HG03558 (cell line): ENCODE data around the gene FUOM.

Experiments
- ATAC-seq: cut with Tn5 transposase; IDR thresholded peaks from one replicate; pipeline ENCODE4 v1.9.1; 2021; ENCODE audit warnings: moderate number of reproducible peaks; ENCODE audit not compliant: unreplicated experiment; ENCODE audit errors: extremely low read depth

FUOM gene

DNA sequence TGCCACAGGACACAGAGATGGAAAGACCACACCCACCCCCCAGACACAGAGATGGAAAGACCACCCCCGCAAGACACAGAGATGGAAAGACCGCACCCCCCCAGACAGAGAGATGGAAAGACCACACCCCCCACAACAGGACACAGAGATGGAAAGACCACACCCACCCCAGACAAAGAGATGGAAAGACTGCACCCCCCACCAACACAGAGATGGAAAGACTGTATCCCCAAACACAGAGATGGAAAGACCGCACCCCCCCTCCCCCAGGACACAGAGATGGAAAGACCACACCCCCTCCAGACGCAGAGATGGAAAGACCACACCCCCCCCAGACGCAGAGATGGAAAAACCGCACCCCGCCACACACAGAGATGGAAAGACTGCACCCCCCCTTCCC is 41.1 kb downstream of the FUOM start:
- no peak for ATAC-seq

DNA sequence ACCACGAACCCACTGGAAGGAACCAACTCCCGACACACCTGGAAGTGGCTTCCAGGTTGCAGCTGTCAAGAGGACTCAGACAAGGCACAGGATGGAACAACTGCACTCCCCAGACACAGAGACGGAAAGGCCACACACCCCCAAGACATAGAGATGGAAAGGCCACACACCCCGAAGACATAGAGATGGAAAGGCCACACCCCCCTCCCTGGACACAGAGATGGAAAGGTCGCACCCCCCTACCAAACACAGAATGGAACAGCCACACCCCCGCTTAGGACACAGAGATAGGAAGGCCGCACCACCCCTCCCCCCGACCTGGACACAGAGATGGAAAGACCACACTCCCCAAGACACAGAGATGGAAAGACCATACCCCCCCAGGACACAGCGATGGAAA is 41.6 kb downstream of the FUOM start:
- no peak for ATAC-seq

DNA sequence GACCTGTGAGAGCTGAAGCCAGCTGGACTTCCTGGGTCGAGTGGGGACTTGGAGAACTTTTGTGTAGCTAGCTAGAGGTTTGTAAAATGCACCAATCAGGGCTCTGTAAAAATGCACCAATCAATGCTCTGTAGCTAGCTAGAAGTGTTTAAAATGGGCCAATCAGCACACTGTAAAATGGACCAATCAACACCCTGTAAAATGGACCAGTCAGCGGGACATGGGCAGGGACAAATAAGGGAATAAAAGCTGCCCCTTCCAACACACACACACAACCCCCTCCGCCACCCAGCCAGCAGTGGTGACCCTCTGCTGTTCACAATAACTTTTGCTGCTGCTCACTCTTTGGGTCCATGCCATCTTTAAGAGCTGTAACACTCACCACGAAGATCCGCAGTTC is 42.0 kb downstream of the FUOM start:
- no peak for ATAC-seq

DNA sequence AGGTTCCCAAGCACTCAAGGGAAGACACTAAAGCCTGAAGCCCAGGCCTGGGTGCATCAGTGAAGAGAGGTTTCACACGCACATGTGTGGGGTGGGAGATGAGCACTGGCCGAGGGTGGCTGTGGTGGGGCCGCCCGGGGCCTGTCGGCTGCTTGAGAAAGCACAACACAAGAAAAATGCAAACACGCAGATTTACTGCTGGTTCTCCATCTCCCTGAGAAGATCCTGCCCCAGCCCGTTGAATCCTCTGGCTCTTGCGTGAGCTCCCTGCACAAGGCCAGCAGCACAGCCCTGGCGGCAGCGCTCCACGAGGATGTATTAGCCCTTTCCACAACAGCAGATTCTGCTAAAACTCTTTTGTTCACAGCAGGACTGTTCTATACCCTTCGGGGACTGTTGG is 42.9 kb downstream of the FUOM start:
- no peak for ATAC-seq

DNA sequence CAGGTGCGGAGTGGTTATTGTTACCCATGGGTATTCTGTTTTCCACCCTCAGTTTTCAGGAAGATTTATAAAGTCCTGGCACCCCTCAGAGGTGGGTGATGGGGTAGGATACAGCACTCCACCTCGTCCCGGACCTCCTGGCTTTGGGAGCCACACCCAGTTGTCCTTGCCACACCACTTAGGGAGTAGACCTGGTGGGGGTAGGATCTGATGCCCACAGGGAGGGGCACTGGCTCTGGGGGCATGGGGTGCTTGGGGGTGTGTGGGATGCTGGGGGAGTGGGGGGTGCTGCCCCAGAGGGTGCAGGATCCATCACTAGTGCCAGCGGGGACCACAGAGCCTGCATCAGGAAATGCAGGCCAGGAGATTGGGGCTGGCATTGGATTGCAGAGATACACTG is 44.6 kb downstream of the FUOM start:
- no peak for ATAC-seq

DNA sequence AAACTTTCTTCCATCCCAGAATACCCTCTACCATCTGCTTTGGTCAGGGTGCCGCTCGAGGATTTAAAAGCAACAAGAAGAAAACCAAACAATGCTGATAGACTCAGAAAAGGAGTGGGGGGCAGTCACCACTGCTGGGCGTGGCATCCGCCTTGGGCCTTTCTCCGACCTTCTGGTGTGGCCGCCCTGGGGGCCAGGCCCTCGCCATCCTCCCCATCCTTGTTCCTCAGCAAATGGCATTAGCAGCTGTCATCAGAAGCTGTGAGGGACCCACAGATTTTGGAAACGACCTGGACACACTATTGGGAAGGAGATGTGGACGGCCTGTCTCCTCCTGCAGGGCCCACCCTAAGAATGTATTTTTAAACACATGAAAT is 45.1 kb downstream of the FUOM start:
- ATAC-seq: no peak

DNA sequence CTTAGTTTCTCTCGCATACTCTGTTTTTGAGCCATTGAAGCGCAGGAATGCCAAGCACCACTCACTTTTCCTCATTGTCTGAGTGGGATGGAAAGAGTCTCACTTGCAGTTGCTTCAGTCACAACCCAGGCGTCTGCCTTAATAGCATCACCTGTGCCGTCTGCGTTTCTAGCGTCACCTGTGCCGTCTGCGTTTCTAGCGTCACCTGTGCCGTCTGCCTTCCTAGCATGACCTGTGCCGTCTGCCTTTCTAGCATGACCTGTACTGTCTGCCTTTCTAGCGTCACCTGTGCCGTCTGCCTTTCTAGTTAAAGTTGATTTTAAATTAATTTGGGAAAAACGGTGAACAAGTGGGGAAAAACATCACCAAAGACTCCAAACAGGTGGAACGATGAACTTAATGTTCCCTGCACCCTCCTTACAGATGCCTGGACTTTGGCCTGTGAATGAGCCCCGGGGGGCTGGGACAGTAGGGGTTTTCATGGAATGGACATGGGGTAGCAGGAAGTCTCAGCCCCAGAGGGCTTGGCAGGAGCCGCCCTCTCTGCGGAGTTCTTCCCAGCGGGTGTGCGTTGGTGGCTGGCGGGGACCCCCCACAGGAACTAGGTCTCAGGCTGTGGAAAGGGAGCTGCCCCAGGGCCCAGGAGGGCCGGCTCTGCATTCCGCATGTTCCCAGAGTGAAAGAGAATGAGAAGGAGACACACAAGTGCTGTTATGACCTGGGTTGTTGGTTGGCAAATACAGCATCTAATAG is 45.6 kb downstream of the FUOM start:
- ATAC-seq: no peak

DNA sequence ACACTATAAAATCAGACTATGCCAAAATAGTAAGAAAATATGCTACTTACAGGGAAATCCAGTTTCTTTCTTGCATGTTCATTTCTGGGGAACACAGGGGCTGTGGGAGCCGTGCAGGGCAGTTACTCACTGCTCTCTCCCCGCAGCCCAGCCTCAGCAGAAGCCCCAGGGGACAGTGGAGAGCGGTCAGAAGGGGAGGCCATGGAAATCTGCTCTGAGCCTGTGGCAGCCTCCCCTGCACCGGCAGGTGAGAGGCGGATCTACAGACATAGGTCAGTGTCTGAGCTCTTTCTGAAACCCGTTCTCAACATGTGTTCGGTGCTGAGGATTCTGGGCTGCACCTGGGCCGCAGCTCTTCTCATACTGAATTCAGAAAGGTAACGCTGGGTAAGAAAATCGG is 46.2 kb downstream of the FUOM start:
- no peak for ATAC-seq

DNA sequence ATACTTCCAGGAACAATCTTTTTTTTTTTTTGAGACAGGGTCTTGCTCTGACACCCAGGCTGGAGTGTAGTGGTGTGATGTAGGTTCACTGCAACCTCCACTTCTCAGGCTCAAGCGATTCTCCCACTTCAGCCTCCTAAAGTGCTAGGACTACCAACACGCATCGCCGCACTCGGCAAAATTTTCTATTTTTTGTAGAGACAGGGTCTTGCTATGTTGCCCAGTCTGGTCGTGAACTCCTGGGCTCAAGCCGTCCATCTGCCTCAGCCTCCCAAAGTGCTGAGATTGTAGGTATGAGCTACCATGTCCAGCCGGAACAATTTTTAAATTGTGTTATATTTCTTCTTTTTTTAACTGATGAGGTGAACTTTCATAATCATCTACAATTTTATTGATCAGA is 47.0 kb downstream of the FUOM start:
- ATAC-seq: no peak

DNA sequence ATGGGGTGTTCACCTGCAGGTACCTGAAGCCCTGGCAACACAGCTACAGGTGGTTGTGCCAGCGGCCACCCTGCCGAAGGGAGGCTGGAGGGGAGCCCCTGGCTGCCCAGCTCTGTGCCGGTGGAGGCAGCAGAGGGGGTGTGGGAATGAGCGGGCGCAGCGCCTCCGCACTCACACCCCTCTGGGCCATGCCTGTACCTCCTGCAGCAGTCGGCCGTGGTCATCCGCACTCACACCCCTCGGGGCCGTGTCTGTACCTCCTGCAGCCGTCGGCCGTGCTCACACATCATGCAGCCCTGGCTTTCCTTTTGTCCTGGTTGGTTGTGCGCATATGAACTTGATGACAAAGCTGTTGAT is 47.4 kb downstream of the FUOM start:
- ATAC-seq: no peak

DNA sequence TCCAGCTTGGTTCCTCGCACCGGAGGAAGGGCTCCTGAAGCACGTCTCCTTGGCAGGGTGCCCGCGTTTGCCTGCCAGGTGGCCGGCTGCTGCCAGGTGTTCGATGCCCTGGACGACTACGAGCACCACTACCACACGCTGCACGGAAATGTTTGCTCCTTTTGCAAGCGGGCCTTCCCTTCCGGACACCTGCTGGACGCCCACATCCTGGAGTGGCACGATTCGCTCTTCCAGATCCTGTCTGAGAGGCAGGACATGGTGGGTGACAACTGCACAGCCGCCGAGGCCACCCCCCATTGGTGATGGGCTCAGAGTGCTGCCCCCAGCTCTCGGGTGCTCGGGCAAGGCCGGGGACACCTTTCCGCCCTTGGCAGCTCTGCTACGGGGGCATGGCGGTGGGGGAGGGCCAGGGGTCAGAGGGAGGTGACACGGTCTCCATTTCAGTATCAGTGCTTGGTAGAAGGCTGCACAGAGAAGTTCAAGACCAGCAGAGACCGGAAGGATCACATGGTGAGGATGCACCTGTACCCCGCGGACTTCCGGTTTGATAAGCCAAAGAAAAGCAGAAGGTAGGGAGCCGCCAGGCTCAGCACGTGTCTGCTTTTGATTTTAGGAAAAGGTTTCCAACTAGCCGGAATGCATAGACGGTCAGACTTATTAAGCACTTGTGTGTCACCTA is 48.0 kb downstream of the FUOM start:
- ATAC-seq: no peak

DNA sequence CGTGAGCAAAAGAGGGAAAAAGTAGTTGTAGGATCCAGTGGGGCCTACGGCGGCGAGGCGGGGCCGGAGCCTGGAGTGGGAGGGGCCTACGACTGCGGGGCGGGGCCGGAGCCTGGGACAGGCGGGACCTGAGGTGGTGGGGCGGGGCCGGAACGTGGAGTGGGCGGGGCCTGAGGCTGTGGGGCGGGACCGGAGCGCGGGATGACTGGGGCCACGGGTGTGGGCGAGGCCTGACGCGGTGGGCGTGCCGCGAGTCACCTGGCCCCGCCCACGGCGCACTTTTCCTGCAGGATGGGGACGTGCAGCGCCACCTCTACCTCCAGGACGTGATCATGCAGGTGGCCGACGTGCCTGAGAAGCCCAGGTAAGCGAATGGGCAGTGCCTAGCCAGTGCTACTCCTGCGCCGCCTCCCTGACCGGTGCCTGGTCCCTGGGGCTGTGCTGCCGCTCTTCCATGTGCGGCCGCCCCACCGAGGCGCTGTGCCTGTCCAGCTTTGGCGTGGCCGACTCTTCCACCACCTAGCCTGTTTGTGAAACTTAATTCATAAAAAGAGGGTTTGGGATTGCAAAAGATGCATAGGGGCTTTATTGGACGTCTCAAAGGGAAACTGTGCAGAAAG is 48.6 kb downstream of the FUOM start:
- peak; percentile 50 for ATAC-seq

DNA sequence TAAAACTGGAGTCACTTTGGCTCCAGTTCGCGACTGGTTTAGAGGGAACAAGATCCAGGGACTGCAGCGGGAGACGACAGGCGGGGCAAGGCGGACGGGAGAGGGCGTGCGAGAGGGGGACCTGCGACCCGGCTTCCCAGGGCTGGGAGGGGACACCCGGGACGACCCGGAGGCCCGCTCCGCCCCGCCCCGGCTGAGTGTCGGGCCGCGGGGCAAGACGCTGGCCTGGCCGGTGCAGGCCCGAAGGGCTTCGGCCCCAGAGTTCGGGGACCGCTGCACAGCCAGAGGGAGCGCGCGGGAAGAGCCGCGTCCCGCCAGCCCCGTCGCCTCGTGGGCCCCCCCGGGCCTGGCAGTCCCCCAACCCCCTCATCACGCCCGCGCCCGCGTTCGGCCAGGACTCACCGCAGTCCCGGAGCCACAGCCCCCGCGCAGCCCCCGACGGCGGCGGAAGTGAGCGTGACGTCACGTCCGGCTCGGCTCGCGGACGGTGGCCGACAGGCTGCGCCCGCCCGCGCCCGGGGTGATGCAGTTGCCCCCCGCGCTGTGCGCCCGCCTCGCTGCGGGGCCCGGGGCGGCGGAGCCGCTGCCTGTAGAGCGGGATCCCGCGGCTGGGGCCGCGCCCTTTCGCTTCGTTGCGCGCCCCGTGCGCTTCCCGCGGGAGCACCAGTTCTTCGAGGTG is 49.3 kb downstream of the FUOM start, which contains the start of the genes TUBGCP2 and ZNF511:
Gene TUBGCP2 (minus strand): TSS at position 452 of the 679 bp plus-strand sequence. CDS start 5,931 bp downstream, outside the sequence.
Gene ZNF511 (plus strand): TSS at position 494 of the 679 bp plus-strand sequence. CDS start 30 bp downstream, at position 524.
- ATAC-seq: peak; percentile 56

DNA sequence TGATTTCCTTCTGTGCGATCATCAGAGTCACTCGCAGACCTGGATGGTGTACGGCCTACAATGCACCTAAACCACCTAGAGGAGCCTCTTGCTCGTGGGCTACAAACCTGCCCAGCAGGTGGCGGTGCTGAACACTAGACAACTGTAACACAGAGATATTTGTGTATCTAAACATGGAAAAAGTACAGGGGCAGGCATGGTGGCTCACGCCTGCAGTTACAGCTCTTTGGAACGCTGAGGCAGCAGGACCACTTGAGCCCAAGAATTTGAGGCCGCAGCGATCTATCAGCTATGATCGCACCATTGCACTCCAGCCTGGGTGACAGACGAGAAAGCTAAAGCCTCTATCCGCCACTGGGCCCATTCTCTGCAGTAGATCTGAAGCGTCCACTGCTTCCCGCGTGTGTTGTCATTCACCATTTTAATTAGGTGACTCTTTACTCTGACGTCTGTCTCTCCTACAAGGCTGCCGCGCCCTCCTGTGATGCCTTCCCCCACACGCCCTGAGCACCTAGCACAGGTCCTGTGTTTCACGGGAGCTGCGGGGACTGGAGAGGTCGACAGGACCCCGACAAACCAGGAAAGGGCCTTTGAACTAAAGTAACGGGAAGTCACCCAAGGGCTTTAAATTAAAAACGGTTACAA is 49.9 kb downstream of the FUOM start:
- ATAC-seq: no peak

DNA sequence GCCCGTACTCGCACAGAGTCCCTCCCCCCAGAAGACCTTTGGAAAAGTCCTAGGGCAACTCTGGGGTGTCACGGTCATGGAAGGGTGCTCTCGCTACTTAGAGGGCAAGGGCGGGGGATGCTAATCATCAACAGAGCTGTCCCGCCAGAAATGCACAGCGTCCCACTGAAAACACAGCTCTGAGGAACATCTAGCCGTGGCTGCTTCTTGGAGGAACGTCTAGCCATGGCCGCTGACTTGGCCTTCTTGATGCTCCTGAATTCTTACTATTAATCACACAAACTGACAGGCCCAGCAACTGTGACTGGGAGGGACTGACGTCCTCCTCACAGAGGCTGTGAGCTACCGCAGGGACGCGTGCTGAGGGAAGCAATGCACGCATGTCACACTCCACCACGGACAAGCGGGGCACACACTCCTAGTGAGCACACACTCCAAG is 50.9 kb downstream of the FUOM start:
- ATAC-seq: no peak

DNA sequence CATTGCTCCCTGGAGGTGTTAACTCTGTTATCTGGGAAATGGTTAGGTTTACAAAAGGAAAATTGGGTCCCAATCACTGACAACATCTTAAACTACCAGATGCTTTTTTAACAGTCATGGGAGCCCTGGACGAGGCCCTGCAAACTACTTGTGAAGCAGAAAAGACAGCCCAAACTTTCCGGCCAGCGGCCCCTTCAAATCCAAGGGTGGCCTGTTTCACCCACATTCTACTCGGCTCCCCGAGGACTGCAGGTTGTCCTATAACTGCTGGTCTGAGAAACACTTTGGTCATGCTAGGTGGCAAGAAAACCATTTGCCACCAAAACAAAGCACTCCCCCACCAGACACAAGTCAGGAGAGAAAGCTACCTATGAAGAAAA is 51.7 kb downstream of the FUOM start:
- no peak for ATAC-seq
